GM10266 (cell line): ENCODE results near the gene ADGRL3.

Experiments
- DNase-seq: peaks from one replicate; pipeline ENCODE4 v3.0.0; 2012; ENCODE audit errors: extremely low spot score
- TF ChIP-seq, protein P1 (sequence below): IDR thresholded peaks from 2 replicates; pipeline ENCODE4 v1.5.1; 2012; ENCODE audit warnings: mild to moderate bottlenecking, low read depth; ENCODE audit not compliant: control insufficient read depth, insufficient read depth; ENCODE audit errors: missing control alignments

The ADGRL3 gene

DNA sequence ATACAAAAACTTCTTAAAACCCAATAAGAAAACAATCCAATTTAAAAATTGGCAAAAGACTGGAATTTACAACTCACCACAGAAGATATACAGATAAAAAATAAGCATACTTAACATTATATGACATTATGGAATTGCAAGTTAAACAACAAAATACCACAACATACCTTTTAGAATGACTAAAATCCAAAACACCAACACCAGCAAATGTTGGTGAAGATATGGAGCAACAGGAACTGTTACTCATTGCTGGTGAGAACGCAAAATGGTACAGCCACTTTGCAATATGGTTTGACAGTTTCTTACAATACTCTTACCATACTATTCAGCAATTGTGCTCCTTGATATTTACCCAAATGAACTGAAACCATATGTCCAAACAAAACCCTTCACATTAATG lies 112.4 kb downstream of the ADGRL3 start:
- DNase-seq = no peak
- TF ChIP-seq, protein P1, sequence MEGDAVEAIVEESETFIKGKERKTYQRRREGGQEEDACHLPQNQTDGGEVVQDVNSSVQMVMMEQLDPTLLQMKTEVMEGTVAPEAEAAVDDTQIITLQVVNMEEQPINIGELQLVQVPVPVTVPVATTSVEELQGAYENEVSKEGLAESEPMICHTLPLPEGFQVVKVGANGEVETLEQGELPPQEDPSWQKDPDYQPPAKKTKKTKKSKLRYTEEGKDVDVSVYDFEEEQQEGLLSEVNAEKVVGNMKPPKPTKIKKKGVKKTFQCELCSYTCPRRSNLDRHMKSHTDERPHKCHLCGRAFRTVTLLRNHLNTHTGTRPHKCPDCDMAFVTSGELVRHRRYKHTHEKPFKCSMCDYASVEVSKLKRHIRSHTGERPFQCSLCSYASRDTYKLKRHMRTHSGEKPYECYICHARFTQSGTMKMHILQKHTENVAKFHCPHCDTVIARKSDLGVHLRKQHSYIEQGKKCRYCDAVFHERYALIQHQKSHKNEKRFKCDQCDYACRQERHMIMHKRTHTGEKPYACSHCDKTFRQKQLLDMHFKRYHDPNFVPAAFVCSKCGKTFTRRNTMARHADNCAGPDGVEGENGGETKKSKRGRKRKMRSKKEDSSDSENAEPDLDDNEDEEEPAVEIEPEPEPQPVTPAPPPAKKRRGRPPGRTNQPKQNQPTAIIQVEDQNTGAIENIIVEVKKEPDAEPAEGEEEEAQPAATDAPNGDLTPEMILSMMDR = no peak

DNA sequence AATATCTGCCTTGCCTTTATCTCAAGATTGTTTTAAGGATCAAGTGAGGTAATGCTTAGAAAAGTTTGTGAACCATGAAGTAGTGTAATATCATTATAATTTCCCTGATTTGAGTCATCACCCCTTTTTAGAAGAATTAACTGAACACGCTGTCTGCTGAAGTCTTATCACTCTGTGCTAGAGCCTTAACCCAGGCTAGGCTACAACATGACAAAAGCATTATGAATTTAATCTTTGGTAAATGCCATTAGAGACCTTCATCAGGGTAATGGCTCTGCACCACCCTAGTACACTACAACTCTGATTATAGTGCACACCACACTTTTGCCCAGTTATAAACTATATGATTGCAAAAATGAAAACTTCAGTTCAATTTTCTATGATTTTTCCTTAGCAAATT lies 118.3 kb downstream of the ADGRL3 start:
- TF ChIP-seq, protein P1 = no peak
- DNase-seq = no peak

DNA sequence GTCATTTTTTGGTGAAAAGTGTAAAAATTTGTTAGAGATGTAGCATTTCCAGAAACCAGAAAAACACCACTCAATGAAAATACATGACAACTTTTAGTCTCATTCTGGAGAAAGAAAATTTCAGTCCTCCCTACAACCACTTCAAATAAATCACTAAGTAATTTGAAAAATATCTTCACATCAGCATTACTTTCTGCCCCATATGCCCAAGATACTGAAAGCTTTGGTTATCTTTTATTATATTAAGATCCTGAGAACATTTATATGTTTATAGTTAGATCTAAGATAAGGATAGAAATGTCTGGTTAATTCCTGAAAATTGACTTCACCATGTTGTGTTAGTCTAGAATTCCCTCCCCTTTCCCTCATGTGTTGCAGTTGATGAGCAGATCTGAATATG lies 119.0 kb downstream of the ADGRL3 start:
- TF ChIP-seq, protein P1 = no peak

DNA sequence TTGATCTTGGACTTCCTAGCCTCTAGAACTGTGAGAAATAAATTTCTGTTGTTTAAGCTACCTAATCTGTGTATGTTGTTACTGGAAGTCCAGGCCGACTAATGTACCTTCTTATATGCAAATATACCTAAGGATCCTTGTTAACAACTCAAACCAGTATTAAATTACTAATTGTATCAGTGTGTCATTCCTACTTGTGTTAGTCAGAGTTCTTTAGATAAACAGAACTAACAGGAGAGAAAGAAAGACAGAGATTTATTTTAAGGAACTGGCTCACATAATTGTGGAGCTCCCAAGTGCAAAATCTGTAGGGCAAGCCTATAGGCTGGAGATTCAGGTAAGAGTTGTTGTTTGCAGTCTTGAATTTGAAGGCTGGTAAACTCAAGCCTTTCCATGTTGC lies 120.0 kb downstream of the ADGRL3 start:
- TF ChIP-seq, protein P1 = no peak

More for the DNA sequence above, 119.0 kb downstream of the ADGRL3 start:
- no peak for DNase-seq

DNA sequence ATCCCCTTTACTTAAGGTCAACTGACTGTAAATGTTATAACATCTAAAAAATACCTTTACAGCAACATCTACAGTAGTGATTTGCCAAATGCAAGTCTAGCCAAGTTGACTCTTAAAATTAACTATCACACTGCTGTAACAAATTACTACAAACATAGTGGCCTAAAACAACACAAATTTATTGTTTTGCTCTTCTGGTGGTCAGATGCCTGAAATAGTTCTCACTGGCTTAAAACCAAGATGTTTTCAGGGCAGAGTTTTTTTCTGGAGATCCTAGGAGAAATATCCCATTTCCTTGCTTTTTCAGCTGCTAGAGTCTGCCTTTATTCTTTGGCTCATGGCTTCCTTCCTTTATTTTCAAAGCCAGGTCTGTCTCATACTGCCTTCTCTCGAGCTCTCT lies 120.5 kb downstream of the ADGRL3 start:
- TF ChIP-seq, protein P1 = no peak
- no peak for DNase-seq

More for the DNA sequence above, 120.0 kb downstream of the ADGRL3 start:
- DNase-seq = no peak

DNA sequence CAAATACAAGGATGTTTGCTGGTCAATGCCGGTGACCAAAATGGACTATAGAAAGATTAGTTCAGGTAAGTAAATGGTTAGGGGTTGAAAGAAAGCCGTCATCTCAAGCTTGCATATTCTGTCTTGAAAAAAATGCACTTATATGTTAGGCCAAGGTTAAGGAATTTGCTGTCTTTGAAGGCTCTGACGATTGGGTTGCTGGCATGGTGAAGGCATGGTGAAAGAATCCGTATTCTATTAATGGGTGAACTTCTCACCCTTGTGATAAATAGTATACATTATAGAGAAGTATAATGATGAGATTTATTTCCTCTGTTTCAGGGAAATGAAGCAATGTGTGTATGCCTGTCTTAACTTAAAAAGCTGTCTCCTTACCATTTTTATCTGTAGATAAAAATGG lies 132.6 kb downstream of the ADGRL3 start:
- TF ChIP-seq, protein P1 = no peak
- DNase-seq = no peak

DNA sequence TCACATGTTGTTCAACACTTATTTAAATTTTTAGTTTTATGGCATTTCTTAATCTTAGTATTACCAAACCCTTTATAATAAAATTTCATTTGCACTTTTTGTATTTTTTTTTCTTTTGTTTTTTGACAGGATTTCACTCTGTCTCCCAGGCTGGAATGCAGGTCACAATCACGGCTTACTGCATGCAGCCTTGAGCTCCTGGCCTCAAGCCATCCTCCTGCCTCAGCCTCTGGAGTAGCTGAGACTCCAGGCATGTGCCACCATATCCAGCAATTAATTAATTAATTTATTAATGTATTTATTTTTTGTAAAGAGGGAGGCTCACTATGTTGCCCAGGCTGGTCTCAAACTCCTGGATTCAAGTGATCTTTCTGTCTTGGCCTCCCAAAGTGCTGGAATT lies 133.4 kb downstream of the ADGRL3 start:
- DNase-seq = no peak
- TF ChIP-seq, protein P1 = no peak
